ENCODE measurements around the gene ABHD16B.

- TF ChIP-seq, protein P1, sequence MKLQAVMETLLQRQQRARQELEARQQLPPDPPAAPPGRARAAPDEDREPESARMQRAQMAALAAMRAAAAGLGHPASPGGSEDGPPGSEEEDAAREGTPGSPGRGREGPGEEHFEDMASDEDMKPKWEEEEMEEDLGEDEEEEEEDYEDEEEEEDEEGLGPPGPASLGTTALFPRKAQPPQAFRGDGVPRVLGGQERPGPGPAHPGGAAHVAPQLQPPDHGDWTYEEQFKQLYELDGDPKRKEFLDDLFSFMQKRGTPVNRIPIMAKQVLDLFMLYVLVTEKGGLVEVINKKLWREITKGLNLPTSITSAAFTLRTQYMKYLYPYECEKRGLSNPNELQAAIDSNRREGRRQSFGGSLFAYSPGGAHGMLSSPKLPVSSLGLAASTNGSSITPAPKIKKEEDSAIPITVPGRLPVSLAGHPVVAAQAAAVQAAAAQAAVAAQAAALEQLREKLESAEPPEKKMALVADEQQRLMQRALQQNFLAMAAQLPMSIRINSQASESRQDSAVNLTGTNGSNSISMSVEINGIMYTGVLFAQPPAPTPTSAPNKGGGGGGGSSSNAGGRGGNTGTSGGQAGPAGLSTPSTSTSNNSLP (IDR thresholded peaks at IDR 0.05; ENCODE audit: low read depth, low read length), result no peak
- TF ChIP-seq SOX6 (IDR thresholded peaks at IDR 0.05) (no peak), SOX6 (CRISPR knock-in tag; IDR thresholded peaks at IDR 0.05) (no peak)
Observed at GRCh38 chr20:63828951-63829350, 32.3 kb upstream of the ABHD16B start.

Measured in HepG2 (cell line).